ENCODE measurements around the gene FRS3. TPM values are rescaled to one million over a fixed set of nuclear protein-coding genes. Genes with fewer than 3 reads are reported as not detected.

Gene FRS3
- total RNA-seq, 1 donor from 2014 or later, result 3.1 TPM

- H2AFZ ChIP-seq (ENCODE audit: low read depth, low read length), result peak overlapping the region; percentile 84
- Mint-ChIP-seq H3K36me3 (ENCODE audit: low read depth, unreplicated experiment) (peaks cover 4% of the 10 kb centered on the region), H3K9me3 (ENCODE audit: unreplicated experiment) (no peaks in the 10 kb centered on the region), H3K4me3 (ENCODE audit: unreplicated experiment) (peak overlapping the region; percentile 99), H3K27me3 (ENCODE audit: low read depth, unreplicated experiment) (no peaks in the 10 kb centered on the region), H3K4me1 (ENCODE audit: low read depth, unreplicated experiment) (peaks cover 15% of the 10 kb centered on the region), H3K27ac (ENCODE audit: unreplicated experiment) (peak overlapping the region; percentile 96)
- DNase-seq (ENCODE audit: low read depth), result peak; percentile 38
- H3K36me3 ChIP-seq (ENCODE audit: insufficient read depth, low read length), result peaks cover 22% of the 10 kb centered on the region
- peaks cover 16% of the 10 kb centered on the region for H4K20me1 ChIP-seq (ENCODE audit: insufficient read depth, low read length)
- H3K27ac ChIP-seq (ENCODE audit: low read depth, low read length), result peak overlapping the region; percentile 94
- peaks cover 20% of the 10 kb centered on the region for H3K79me2 ChIP-seq (ENCODE audit: insufficient read depth, low read length)
- no peaks in the 10 kb centered on the region for H3K27me3 ChIP-seq (ENCODE audit: insufficient read depth, low read length)
- FAIRE-seq, result no peak
- peaks cover 6% of the 10 kb centered on the region for H3K4me1 ChIP-seq (ENCODE audit: insufficient read depth, low read length)
- H3K4me3 ChIP-seq (ENCODE audit: insufficient read depth, low read depth, low read length), result peak overlapping the region; percentile 88
- TF ChIP-seq EZH2 (IDR thresholded peaks at IDR 0.05; ENCODE audit: insufficient read depth, low read length) (no peak), CTCF (IDR thresholded peaks at IDR 0.05; ENCODE audit: insufficient read depth, low read depth, low read length) (peak; percentile 9)
- peak overlapping the region; percentile 97 for H3K9ac ChIP-seq (ENCODE audit: low read length)
- no peaks in the 10 kb centered on the region for H3K9me3 ChIP-seq (ENCODE audit: insufficient read depth, low read depth, low read length)
- peak overlapping the region; percentile 99 for H3K4me2 ChIP-seq (ENCODE audit: low read length)
Measured at GRCh38 chr6:41786451-41787218, 6.9 kb upstream of the FRS3 start.

GRCh38 chr6:41785689-41786450 is 6.2 kb upstream of the FRS3 start:
- no peak overlapping the region for H3K27ac ChIP-seq (ENCODE audit: low read depth, low read length)
- H3K79me2 ChIP-seq (ENCODE audit: insufficient read depth, low read length), result peaks cover 20% of the 10 kb centered on the region
- TF ChIP-seq EZH2 (IDR thresholded peaks at IDR 0.05; ENCODE audit: insufficient read depth, low read length) (no peak), CTCF (IDR thresholded peaks at IDR 0.05; ENCODE audit: insufficient read depth, low read depth, low read length) (no peak)
- H2AFZ ChIP-seq (ENCODE audit: low read depth, low read length), result peak overlapping the region; percentile 54
- no peaks in the 10 kb centered on the region for H3K9me3 ChIP-seq (ENCODE audit: insufficient read depth, low read depth, low read length)
- peaks cover 10% of the 10 kb centered on the region for H3K4me1 ChIP-seq (ENCODE audit: insufficient read depth, low read length)
- H3K27ac Mint-ChIP-seq (ENCODE audit: unreplicated experiment), result no peak overlapping the region
- DNase-seq (ENCODE audit: low read depth) (no peak), FAIRE-seq (no peak)
- H3K4me3 Mint-ChIP-seq (ENCODE audit: unreplicated experiment), result peak overlapping the region; percentile 99
- peaks cover 16% of the 10 kb centered on the region for H4K20me1 ChIP-seq (ENCODE audit: insufficient read depth, low read length)
- H3K4me3 ChIP-seq (ENCODE audit: insufficient read depth, low read depth, low read length), result peak overlapping the region; percentile 88
- peaks cover 4% of the 10 kb centered on the region for H3K36me3 Mint-ChIP-seq (ENCODE audit: low read depth, unreplicated experiment)
- peak overlapping the region; percentile 97 for H3K9ac ChIP-seq (ENCODE audit: low read length)
- H3K36me3 ChIP-seq (ENCODE audit: insufficient read depth, low read length), result peaks cover 16% of the 10 kb centered on the region
- no peaks in the 10 kb centered on the region for H3K27me3 Mint-ChIP-seq (ENCODE audit: low read depth, unreplicated experiment)
- peaks cover 20% of the 10 kb centered on the region for H3K4me1 Mint-ChIP-seq (ENCODE audit: low read depth, unreplicated experiment)
- no peaks in the 10 kb centered on the region for H3K27me3 ChIP-seq (ENCODE audit: insufficient read depth, low read length)
- peak overlapping the region; percentile 99 for H3K4me2 ChIP-seq (ENCODE audit: low read length)
- H3K9me3 Mint-ChIP-seq (ENCODE audit: unreplicated experiment), result no peaks in the 10 kb centered on the region
